Epidermal melanocyte (primary cell): Measurements from ENCODE around the gene RTL10.

ENCODE experiments used
- DNase-seq: peaks from one replicate; pipeline ENCODE4 v3.0.0; 2011; ENCODE audit warnings: low spot score; ENCODE audit not compliant: insufficient read length

Gene RTL10

DNA sequence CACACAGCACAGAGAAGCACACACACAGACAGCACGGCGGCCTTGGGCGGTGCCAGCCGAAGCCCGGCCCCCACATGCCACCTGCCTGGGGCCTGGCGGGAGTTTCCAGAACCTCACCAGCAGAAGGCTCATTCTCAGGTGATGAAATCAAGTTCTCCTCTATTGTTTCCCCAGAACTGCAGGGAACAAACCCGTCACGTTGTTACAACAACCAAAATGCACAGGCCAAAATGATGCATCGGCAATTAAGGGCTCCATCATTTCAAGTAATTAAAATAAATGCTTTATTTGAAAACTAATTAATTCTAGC lies 30.8 kb downstream of the RTL10 start:
- no peak for DNase-seq

DNA sequence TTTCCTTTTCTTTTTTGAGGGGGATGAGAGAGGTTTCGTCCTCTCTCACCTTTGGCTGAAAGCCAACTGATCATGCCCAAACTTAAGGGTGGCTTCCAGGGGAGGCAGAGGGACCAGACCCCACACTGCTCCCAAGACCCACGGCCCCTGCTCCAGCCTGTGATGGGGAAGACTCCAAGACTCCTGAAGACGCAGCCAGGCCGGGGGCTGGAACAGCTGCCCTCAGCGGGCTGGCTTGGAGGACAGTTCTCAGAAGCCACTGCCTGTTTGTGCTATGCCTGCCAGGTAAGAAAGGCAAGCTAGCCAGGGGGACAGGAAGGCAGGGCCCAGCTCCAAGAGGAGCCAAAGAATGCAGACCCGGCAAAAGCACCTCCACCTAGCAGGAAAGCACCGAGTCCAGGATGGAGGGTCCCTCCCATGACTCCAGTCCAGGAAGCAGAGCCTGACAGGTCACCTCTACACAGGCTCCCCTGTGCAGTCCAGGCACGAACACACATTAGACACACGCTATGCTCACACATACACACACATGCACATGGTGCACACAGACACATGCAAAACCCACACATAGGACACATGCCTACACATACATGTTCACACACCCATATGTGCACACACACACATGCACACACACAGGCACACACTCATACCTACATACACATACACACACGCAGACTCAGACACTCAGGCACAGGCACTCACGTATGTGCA lies 31.3 kb downstream of the RTL10 start:
- peak; percentile 14 for DNase-seq

DNA sequence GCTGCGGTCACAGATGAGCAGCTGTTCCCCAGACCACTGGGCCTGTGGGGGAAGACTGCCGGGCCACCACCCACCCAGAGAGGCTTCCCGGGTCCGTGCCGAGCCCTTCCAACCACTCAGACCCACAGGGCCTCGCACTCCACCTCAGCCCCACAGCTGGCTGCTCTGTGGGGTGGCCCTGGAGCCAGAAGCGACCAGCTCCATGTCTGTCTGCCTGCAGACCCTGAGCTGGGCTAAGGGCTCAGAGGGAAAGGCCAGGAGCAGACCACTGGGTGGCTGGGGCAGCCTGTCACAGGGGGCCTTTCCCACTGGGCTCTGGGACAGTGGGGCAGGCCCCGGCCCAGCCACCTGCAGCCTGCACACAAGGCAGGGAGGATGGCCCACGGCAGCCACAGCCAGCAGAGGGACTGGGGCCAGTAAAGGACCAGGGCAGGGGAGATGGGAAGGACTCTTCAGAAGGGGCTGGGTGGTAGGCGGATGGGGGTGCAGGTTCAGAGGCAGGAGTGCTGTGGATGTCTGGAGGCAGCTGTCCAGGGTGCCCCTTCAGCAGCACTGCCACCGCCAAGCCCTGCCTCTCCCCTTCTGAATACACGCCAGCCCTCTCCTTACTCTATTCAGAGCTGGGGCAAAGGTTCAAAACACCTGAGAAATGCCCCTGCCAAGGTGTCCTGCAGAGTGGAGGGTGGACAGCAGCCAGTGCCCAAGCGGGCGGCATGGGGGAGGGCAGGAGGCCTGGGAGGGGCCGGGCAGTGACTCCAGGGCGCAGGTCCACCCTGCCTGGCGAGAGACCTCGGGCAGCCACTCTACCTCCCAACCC lies 32.2 kb downstream of the RTL10 start:
- DNase-seq: no peak

DNA sequence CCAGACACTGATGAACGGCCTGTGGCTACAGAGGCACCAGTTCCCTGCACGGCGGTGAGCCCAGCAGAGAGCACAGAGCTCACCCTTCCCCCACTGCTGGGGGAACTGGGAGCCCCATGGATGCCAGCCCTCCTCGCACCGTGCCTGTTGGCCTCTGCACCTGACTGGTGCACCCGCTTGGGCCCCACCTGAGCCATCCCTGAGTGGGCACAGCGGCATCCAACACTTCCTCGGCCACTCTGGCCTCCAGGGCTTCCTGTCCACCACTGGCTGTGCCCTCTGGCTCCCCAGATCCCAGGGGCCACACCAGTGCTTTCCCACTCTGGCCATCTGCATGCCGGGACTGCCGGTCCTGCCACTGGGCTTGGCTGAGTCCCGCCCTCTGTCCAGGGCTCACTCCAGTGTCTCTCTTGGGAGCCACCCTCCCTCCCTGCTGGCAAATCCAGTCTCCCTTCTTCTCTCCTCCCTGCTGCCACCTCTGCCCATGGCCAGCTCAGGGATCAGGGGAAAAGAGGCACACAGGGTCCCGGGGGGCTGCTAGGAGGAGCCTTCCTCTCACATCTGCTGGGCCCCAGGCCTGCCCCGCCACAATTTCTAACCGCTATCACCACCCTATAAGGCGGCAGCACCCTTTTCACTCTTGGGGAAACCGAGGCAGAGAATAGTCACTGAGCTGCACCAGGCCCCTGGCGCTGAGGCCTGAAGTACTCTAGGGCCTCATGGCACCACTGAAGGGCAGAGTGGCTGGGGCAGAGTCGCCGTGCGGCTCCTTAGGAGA lies 33.0 kb downstream of the RTL10 start:
- no peak for DNase-seq

DNA sequence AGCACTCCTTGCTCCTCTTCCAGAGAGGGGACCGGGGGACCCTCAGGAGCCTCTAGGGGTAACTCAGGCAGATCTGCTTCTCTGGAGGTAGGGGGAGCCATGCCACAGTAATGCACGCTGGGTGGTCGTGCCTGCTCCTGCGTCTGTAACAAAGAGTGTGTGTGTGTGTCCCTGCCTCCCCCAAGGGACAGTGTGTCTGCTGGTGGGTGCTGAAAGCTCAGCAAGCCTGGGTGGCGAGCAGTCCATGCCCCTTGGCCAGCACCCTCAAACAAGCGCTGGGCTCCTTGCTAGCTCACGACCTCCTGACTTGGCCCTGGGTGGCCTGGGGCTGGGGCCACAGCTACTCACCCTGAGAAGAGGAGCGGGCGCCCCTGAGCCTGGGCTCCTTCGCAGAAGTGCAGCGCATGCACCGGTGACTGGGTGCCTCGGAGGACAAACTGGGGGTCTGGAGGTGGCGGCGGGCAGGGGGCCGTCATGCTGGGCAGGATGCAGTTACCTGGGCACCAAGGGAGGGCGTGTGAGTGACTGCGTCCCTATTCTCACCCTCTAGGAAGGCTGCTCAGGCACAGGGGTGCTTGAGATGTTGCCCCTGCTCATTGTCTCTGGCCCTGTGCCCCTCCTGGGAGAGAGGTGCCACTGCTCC lies 33.7 kb downstream of the RTL10 start:
- peak; percentile 10 for DNase-seq

DNA sequence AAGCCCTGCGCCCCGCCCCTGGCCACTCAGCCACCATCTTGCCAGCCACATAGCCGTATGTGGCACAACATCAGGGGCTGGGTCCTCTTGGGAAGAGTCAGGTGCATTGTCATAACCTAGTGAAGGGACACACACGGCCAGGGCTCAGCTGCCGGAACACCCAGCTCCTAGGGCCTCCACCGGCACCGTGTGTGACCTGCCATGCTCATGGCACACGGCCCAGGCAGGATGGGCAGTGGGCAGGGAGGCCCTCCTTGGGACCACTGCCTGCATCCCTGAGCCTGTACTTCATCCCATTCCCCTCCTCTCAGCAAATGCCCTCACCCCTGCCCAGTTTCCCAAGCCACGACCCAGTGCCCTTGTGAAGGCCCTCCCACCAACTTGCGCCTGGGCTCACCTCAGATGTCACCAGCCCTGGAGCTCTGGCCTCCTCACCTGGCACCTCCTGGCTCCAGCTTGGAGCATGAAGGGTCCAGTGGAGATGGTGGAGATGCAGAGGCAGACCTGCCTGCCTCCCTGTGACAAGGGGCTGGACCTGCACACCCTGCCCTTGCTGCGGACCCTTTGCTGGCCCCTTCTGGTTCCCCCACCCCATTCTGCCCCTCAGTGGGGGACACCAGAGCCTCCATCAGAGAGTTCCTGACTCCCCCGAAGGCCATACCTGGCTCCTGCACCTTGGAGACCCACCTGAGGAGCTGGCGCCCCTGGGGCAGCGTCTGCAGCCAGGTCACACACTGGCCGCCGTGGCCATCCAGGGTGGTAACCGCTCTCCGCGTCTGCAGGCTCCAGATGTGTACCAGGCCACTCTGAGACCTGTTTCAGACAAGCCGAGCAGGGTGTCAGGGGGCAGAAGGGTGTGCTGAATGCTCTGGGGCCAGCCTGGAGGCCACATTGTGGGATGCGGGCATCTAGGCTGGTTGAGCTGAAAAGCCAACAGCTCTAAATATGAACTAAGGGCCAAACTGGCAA lies 34.5 kb downstream of the RTL10 start:
- DNase-seq: peak; percentile 14

DNA sequence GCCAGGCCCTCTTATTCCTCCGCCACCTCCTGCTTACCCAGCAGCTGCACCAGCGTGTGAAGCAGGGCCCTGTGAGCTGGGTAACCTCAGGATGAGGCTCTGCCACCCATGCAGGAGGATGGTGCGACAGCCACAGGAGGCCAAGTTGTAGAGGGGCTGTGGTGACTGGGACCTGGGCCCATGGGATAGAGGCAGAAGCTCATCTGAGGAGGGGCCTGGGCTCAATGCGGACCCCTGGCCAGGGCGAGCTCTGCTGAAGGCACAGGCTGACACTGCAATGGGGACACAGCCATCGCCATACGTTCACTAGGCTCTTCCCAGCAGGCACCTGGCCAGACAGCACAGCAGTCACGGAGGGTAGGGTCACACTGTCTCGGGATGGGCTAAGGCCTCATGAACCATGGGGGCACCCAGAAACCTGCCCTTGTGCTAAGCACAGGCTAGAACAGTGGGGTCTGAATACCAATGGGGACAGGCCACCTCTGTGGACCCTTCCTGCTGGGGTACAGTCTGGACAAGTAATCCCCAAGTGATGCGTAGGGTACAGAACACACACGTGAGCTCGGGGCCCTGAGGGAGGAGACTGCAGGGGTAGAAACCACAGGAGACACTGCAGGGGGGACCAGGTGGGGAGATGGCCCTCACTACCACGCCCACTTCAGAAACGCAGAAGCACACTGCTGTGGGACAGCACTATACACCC lies 35.3 kb downstream of the RTL10 start:
- DNase-seq: peak; percentile 8

DNA sequence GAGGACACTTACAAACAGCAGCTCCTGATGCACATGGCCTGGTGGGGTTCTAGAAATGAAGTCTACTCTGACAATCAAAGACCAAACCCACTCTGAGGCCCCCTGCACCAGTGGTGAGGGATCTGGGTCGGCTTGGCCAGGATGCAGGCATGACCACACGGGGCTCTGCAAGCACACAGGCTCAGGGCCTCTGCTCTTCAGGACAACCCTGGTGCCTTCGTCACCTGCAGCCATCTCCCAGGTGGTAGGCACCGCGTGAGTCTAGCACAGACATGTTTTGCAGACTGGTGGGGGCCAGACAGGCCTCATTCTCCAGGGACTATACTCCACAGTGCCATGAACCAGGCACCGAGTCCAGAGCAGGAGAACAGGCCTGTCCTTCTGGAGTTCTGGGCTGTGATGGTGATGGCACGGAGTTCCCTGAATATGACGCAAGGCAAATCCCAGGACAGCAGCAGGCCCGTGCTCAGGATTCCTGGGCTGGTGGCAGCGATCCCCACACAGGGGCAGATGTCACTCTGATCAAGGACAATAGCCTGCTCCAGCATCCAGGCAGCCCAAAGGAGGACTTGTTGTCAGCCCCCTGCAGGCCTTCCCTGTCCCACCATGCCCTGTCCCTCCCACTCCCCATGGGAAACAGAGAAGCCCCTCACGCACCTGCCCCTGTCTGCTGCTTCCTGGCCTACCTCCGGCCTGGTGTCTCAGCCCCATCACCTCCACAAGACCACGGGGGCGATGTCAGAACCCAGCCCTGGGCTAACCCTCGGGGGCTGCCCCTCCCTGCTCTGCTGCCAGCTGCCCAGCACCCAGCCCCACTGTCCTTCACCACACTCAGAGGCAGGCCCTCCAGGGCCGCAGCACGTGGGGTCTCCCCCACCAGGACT lies 36.1 kb downstream of the RTL10 start:
- peak; percentile 12 for DNase-seq

DNA sequence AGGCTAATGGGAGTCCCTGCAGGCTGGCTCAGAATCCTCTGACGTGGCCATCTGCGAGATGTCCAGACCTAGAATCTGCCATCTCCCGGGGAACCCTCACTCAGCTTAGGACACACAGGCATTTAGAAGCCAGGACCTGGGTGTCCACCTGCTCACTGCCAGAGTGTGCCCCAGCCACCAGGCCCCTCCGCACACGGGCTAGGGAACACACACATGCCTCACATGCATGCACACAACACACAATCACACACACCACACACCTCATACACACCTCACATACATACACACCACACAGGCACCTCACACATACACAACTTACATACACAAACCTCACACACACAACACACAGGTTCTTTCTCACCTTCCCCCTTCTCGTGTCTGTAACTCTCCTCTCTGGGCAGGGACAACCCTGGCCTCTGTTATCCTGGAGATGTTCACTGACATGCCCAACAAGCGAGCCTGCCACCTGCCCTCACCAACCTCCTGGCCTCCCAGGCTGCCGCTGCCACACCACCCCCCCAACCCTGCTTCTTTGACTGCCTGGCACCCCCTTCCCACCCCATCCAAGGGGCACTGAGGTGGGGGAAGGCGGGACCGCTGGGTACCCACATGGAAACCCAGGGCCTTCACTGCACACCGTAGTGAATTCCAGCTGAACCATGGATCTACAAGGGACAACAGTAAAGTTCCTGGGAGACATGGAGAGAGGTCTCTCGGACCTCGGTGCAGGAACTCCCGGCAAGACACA lies 38.1 kb downstream of the RTL10 start:
- peak; percentile 13 for DNase-seq

DNA sequence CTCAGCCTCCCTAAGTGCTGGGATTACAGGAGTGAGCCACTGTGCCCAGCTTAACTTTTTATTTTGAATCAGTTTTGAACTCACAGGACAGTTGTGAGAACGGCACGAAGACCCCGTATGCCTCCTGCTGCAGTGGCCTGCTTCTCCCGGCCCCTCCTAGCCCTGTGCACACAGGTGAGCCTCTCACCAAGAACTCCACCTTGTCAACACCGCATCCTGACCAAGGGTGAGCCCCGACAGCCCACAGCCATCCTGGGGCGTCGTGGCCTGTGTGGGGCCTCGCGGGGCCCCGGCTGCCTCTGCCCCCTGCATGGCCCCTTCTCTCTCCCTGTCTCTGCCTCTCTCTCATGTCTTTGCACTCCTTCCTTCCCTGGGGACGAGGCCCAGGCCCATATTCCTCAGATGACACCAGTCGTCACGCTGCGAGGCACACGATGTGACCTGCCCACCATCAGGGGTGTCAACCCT lies 38.8 kb downstream of the RTL10 start:
- peak; percentile 10 for DNase-seq

DNA sequence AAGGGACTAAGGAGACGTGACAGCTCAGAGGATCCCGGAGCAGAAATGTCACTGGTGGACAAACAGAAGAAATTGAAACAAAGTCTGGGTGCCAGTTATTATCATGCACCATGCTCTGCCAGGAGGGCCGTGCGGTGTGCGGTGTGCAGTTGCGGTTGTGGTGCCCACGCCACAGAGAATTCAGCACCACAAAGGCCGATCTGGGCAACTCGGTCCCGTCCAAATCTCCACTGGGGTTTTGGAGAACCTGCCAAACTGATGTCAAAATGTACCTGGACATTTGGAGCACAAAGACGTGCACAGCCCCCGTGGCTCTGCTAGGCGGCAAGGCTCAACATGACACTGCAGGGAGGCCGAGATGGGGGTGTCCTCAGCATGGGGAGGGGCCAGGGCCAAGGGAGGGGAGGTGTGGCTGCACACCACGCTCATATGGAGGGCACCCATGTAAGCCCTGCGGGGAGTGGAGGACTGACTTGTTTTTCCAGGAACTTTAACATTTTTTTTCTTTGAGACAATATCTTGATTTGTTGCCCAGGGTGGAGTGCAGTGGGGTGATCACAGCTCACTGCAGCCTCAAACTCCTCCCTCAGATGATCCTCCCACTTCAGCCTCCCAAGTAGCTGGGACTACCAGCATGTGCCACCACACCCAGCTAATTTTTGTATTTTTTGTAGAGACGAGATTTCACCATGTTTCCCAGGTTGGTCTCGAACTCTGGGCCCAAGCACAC lies 39.4 kb downstream of the RTL10 start:
- peak; percentile 3 for DNase-seq

DNA sequence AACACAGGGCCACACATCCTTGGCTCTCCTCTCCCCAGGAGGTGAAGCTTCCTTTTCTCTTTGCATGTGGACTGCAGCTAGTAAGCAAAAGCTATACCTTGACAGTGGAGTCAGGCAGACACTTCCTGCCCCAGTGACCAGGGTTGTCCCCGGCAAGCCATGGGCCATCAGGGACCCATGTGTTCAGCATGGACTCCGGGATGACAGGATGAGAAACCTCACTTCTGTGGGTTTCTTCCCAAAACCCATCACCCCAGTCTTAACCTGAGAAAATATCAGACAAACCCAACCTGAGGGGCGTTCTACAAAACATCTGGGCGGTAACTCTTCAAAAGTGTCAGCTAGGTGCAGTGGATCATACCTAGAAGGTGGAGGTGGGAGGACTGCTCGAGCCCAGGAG lies 40.2 kb downstream of the RTL10 start:
- no peak for DNase-seq

DNA sequence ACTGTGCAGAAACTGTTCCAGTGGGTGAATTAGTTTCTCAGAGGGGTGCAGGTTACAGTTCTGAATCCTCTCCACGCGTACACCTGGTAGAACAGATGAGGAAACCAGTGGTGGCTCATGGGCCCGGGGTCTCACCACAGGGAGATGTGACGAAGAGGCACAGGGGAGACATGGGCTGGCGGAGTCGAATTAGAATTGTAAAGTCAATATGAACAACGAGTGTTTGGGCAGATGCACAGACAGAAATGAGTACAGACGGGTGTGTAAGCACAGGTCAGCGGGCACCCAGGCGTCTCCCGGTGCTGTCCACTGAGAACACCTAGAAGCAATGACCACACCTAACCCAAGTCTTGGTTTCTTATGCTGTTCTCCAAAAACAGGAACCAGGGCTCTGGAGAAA lies 41.8 kb downstream of the RTL10 start:
- no peak for DNase-seq

DNA sequence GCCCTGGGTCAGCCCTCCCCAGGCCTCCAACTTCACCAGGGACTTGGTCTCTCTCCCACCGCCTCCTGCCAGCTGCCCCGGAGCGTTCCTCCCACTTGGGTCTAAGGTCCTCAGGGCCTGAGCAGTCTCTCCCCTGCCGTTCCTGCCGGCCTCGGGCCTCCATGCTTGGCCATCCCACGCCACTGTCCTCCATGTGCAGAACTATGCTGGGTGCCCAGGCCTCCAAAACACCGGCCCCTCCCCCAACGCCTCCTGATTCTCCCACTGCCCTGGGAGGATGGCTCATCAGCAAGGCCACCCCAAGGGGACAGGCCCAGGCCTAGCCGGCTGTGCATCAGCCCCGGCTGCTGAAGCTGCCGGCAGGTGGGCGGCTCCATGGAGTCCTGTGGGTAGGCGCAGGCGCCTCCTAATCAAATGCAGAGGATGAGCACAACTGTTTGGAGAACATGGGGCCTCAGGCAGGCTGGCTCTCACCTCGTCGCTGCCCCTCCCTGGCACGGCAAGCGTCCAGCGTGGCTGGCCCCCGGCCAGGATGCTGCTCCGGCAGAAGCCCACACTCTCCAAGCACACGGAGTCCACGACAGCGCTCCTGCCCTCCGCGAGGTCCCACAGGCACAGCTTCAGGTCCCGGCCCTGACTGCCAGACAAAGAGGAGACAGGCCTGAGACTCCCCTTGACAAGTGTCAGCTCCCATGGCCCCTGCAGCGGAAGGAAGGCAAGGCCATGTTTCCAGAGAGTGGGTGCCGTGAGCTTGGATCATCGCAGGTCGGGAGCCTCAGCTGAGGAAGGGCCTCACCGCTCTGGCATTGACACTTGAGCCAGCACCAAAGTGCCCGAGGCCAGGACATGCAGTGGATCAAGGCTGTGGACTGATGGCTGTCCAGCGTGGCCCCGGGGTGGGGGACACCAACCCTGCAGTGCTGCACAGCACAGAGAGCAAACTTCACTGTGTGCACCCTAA lies 42.6 kb downstream of the RTL10 start:
- no peak for DNase-seq

DNA sequence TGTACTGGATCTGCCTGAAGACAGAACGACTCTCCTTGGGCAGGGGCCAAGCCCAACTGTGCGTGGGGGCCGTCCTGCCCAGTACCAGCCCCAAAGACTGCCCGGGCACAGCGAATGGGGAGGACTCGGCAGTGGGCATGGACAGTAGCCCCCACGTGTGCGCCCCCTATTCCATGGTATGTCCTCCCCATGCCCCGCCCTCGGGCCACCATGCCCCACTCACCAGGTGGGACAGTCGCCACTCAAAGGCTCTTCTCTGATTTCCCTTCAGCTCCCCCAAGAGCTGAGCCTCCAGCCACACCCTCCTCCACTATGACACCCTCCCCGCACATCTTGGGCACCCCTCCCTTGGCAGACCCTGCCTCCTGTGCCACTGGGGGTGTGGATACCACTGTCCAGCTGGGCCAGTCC lies 43.5 kb downstream of the RTL10 start:
- no peak for DNase-seq
